Mammary epithelial cell (primary cell): ENCODE measurements around the gene UBE2K.

ENCODE experiments used
- EZH2 ChIP-seq: IDR thresholded peaks from 2 replicates; pipeline ENCODE4 v1.6.1; 2012; ENCODE audit warnings: low read length, inconsistent platforms, borderline replicate concordance
- TF ChIP-seq, protein P1 (sequence below), 2 donors: IDR thresholded peaks in 1 of 2; conservative IDR thresholded peaks in 1 of 2; 2 replicates each; pipeline ENCODE4 v1.5.1; 2011 to 2012; ENCODE audit warnings: inconsistent platforms in 2 of 2, low read length in 2 of 2, mild to moderate bottlenecking in 2 of 2, control low read depth in 1 of 2, low read depth in 1 of 2; ENCODE audit not compliant: insufficient read depth in 1 of 2; ENCODE audit errors: extremely low read depth in 1 of 2

DNA sequence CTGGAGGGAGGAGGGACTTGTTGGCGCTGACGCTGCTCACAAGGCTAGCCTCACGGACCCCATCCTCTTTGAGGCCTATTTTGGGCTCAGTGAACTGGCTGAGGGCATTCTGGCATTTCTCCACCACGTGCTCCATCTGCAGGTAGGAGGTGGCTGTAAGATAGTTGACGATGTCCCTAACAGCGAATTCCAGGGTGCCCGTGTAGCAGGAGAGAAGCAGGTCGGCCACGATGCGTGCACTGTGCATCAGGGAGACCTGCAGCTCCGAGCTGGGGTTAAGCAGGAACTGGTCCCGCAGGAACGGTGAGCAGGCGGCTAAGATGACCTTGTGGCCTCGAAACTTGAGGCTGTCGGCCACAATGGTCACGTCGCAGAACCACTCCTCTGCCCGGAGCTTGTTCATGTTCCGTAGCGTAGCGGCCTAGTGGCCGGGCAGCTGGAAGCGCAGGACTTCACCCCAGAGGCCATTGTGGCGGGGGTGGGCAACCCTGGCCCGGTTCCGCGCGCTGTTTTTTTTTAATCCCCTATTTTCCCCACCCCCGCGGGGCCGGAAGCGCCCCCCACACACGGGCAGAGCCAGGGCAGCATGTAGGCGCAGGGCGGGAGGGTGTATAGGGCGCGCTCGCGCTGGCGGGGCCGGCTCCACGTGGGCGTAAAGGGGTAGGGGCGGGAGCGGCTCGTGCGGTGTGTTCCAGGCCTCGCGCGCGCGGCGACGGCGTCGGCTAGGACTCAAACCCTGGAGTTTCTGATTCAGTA is 73.2 kb downstream of the UBE2K start:
- TF ChIP-seq EZH2: no peak
- TF ChIP-seq, protein P1, sequence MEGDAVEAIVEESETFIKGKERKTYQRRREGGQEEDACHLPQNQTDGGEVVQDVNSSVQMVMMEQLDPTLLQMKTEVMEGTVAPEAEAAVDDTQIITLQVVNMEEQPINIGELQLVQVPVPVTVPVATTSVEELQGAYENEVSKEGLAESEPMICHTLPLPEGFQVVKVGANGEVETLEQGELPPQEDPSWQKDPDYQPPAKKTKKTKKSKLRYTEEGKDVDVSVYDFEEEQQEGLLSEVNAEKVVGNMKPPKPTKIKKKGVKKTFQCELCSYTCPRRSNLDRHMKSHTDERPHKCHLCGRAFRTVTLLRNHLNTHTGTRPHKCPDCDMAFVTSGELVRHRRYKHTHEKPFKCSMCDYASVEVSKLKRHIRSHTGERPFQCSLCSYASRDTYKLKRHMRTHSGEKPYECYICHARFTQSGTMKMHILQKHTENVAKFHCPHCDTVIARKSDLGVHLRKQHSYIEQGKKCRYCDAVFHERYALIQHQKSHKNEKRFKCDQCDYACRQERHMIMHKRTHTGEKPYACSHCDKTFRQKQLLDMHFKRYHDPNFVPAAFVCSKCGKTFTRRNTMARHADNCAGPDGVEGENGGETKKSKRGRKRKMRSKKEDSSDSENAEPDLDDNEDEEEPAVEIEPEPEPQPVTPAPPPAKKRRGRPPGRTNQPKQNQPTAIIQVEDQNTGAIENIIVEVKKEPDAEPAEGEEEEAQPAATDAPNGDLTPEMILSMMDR (conservative IDR thresholded peaks at IDR 0.05 in 1 of 2, IDR thresholded peaks at IDR 0.05 in 1 of 2; ENCODE audit: extremely low read depth in 1 of 2, insufficient read depth in 1 of 2, low read depth in 1 of 2, low read length in 2 of 2): no peak
